ENCODE results near the gene TLE1. TPM values are rescaled to one million over a fixed set of nuclear protein-coding genes. Genes with fewer than 3 reads are reported as not detected.

Gene TLE1
- total RNA-seq, 1 donor from 2014 or later = 124 TPM

DNA sequence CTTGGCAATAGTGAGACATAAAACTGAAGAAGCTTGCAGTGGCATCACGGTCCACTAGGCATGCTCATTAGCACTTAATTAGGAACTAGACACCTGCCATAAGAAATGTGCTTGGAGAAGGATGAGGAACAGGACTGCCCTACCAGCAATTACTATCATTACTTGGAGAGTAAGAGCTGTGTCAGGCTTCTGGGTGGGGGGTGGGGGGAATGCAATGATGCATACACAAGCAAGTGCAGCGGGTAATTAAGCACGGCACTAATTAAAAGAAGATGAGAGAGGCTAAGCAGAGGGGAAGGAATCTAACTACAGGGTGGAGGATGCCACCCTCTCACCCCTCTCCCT, 53.1 kb downstream of the TLE1 start:
- TF ChIP-seq, protein P1, sequence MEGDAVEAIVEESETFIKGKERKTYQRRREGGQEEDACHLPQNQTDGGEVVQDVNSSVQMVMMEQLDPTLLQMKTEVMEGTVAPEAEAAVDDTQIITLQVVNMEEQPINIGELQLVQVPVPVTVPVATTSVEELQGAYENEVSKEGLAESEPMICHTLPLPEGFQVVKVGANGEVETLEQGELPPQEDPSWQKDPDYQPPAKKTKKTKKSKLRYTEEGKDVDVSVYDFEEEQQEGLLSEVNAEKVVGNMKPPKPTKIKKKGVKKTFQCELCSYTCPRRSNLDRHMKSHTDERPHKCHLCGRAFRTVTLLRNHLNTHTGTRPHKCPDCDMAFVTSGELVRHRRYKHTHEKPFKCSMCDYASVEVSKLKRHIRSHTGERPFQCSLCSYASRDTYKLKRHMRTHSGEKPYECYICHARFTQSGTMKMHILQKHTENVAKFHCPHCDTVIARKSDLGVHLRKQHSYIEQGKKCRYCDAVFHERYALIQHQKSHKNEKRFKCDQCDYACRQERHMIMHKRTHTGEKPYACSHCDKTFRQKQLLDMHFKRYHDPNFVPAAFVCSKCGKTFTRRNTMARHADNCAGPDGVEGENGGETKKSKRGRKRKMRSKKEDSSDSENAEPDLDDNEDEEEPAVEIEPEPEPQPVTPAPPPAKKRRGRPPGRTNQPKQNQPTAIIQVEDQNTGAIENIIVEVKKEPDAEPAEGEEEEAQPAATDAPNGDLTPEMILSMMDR (conservative IDR thresholded peaks at IDR 0.05; ENCODE audit: low read depth, low read length) = no peak
- no peak for DNase-seq (ENCODE audit: low read depth)
- no peak overlapping the region for H3K4me3 ChIP-seq (ENCODE audit: low read depth, low read length)

DNA sequence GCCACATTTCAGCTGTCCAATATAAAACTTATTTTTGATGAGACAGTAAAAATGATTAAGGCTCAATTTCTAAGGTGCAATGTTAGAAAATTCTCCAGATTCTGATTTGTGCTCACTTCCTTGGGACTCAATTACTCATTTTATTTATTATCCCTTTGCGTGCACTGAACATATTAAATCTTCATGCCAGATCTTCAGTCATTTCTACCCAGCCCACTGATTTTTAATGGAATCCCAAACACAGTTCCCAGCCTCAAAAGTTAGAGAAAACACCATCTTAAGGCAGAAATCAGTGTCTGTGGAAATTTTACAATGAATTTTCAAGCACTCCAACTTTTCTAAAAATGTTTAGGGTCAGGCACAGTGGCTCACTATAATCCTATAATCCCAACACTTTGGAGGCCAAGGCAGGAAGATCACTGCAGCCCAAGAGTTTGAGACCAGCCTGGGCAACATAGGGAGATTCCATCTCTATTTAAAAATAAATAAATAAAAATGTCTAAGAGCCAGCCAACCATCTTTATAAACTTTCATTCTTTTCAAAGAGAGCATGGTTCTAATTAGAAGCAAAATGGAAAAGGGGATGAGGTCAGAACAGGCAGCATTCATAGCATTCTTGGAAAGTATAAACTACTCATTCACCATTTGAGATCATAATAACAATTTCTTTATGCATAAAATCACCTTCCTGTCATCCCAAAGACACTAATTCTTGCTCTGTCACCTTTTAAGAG, 53.7 kb downstream of the TLE1 start:
- no peak overlapping the region for H3K4me3 ChIP-seq (ENCODE audit: low read depth, low read length)
- no peak for DNase-seq (ENCODE audit: low read depth)
- TF ChIP-seq, protein P1 (conservative IDR thresholded peaks at IDR 0.05; ENCODE audit: low read depth, low read length) = no peak

DNA sequence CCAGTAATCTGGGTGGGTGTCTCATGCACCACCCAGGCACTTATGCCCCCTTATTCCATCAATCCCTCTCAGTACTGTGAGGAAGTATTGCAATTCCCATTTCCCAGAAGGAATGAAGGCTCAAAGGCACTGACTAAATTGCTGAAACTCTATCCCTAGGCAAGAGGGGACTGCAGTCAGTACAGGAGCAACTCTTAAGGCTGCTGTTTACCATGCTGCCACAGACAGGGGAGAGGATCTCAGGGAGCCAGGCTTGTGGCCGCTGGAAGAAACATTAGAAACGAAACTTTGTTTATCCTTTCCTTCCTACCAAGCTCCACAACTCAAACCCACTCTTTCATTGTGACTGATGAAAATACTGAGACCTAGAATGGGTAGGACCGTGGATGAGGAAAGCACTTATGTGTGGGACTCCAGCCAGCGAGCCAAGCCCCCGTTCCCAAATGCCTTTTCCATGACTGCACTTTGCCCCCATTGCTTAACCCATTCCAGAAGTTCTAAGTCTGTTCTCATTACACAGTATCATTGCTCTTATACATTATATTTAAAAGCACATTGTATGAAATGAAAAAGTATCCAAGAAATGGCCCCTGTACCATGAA, 54.3 kb downstream of the TLE1 start:
- no peak overlapping the region for H3K4me3 ChIP-seq (ENCODE audit: low read depth, low read length)
- TF ChIP-seq, protein P1 (conservative IDR thresholded peaks at IDR 0.05; ENCODE audit: low read depth, low read length) = no peak
- no peak for DNase-seq (ENCODE audit: low read depth)

DNA sequence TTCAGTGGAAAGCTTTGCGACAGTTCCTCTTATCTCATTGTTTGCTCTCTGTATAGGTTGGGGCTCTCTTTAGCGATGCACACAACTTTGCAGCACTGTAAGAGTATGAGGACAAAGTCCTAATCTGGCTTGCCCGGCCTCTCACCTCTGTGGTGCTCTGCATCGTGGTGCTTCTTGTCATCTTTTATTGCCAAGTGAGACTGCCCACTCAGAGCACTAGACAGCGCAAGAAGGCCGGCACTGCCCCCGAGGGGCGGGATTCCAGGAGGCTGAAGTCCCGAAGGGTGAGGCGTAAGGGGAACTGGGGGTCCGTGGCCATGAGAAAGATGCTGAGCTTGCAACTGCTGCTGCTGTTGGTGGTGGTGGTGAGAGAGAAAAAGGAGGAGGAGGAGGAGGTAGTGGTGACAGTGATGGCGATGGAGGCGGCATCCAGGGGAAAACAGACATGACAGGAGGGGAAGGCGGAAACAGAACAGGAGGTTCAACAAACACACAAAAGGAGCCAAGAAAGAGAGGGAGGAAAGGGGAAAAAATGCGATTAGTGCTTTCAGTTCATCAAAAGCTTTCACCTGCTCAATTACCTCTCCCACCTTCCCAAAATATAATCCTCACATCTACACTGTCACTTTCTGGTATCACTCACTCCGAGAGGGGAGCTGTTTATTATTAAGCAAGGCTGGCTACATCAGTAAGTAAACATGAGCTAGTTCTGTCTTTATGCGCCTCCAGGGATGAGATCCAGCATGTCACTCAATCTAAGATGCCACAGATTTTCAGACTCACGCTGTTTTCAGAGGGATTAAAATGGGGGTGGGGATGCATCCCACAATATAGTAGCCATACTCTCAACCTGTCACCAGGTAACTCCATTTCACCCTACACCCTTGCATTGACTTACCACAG, 55.1 kb downstream of the TLE1 start:
- no peak overlapping the region for H3K4me3 ChIP-seq (ENCODE audit: low read depth, low read length)
- no peak for DNase-seq (ENCODE audit: low read depth)
- TF ChIP-seq, protein P1 (conservative IDR thresholded peaks at IDR 0.05; ENCODE audit: low read depth, low read length) = no peak

DNA sequence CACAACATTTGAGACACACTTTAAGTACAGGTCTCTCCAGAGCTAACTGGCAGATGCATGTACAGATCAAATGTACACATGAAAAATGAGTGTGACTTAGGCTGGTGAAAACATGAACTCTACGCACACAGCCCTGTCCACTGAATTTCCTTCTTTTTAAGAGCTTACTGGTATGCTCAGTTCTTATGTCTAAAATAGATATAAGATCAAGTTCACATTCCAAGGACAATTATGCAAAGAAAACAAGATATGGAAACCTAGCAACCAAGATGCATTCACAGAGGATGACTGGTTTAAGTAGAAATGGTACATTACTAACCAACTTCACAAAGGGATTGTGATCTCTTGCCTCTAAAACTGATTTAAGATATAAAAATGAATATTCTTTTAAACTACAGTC, 56.7 kb downstream of the TLE1 start:
- no peak overlapping the region for H3K4me3 ChIP-seq (ENCODE audit: low read depth, low read length)
- TF ChIP-seq, protein P1 (conservative IDR thresholded peaks at IDR 0.05; ENCODE audit: low read depth, low read length) = no peak
- DNase-seq (ENCODE audit: low read depth) = no peak

DNA sequence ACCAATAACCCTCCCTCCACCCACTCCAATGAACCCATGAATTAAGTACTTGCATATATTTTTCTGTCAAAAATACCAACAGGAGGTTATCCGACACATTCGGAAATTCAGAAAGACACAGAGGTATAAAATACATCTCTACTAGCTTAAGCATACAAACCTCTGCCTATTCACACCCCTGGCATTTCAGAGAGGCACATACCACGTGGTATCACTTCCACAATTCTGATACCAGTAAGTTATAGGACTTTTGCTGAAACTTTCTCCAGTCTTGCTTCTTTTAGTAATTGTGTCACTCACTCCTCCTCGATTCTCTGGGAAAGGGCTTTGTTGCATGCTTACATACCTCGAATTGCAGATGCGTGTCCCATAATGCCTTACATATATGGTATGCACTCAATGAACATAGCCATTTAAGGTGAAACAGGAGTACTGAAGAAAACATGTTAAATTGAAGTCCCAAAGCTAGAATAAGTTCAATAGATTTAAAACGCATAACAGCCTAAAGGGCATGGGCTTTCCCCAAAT, 58.1 kb downstream of the TLE1 start:
- TF ChIP-seq, protein P1 (conservative IDR thresholded peaks at IDR 0.05; ENCODE audit: low read depth, low read length) = no peak
- no peak overlapping the region for H3K4me3 ChIP-seq (ENCODE audit: low read depth, low read length)
- DNase-seq (ENCODE audit: low read depth) = no peak
